Measurements from ENCODE around the gene PIGU. TPM values are rescaled to one million over a fixed set of nuclear protein-coding genes. Genes with fewer than 3 reads are reported as not detected.

PIGU gene
- total RNA-seq, 4 donors from 2014 or later: 9.5 to 17.5 (median 12.5) TPM

- Histone ChIP-seq H3K27me3 (no peaks in the 10 kb centered on the region), H3K4me3 (no peak overlapping the region), H3K36me3 (no peaks in the 10 kb centered on the region), H3K9me3 (no peaks in the 10 kb centered on the region), H3K4me1 (no peaks in the 10 kb centered on the region), H3K27ac (no peak overlapping the region)
- DNase-seq: no peak
- TF ChIP-seq POLR2A (IDR thresholded peaks at IDR 0.05): no peak
- no peak for TF ChIP-seq CTCF (IDR thresholded peaks at IDR 0.05)
- intact Hi-C loops (cut with DNase I; ENCODE audit: low total_unique reads): no loop called here
These were observed 33.0 kb downstream of the PIGU start for GRCh38 chr20:34643928-34644327.

- intact Hi-C loops (cut with DNase I; ENCODE audit: low total_unique reads): no loop called here
- Histone ChIP-seq H3K27ac (no peak overlapping the region), H3K36me3 (no peaks in the 10 kb centered on the region), H3K4me1 (no peaks in the 10 kb centered on the region), H3K27me3 (no peaks in the 10 kb centered on the region), H3K4me3 (no peak overlapping the region), H3K9me3 (no peaks in the 10 kb centered on the region)
- TF ChIP-seq POLR2A (IDR thresholded peaks at IDR 0.05) (no peak), CTCF (IDR thresholded peaks at IDR 0.05) (no peak)
- no peak for DNase-seq
These were observed 34.9 kb downstream of the PIGU start for GRCh38 chr20:34642009-34642408.

GRCh38 chr20:34639755-34640222, 37.1 kb downstream of the PIGU start:
- Histone ChIP-seq H3K27ac (peak overlapping the region in 1 of 2 donors; percentile 8), H3K9me3 (no peaks in the 10 kb centered on the region), H3K4me1 (no peaks in the 10 kb centered on the region), H3K4me3 (no peak overlapping the region), H3K36me3 (no peaks in the 10 kb centered on the region), H3K27me3 (no peaks in the 10 kb centered on the region)
- intact Hi-C loops (cut with DNase I; ENCODE audit: low total_unique reads): no loop called here
- DNase-seq: no peak
- TF ChIP-seq CTCF (IDR thresholded peaks at IDR 0.05) (no peak), POLR2A (IDR thresholded peaks at IDR 0.05) (no peak)

GRCh38 chr20:34638532-34638931, 38.4 kb downstream of the PIGU start:
- TF ChIP-seq POLR2A (IDR thresholded peaks at IDR 0.05) (no peak), CTCF (IDR thresholded peaks at IDR 0.05) (no peak)
- no peaks in the 10 kb centered on the region for H3K9me3 ChIP-seq
- no peak overlapping the region for H3K4me3 ChIP-seq
- no peak for DNase-seq
- intact Hi-C loops (cut with DNase I; ENCODE audit: low total_unique reads): no loop called here
- no peaks in the 10 kb centered on the region for H3K27me3 ChIP-seq
- H3K36me3 ChIP-seq: no peaks in the 10 kb centered on the region
- H3K4me1 ChIP-seq: no peaks in the 10 kb centered on the region
- H3K27ac ChIP-seq: peak overlapping the region; percentile 44 to 56

- no peak for TF ChIP-seq POLR2A (IDR thresholded peaks at IDR 0.05)
- no peaks in the 10 kb centered on the region for H3K9me3 ChIP-seq
- no peak for DNase-seq
- H3K27ac ChIP-seq: peak overlapping the region; percentile 44 to 56
- no peaks in the 10 kb centered on the region for H3K36me3 ChIP-seq
- no peaks in the 10 kb centered on the region for H3K4me1 ChIP-seq
- no peaks in the 10 kb centered on the region for H3K27me3 ChIP-seq
- H3K4me3 ChIP-seq: no peak overlapping the region
- intact Hi-C loops (cut with DNase I; ENCODE audit: low total_unique reads): no loop called here
These were observed 38.9 kb downstream of the PIGU start for GRCh38 chr20:34638039-34638292.
